ENCODE measurements around the gene RUVBL1. TPM values are rescaled to one million over a fixed set of nuclear protein-coding genes. Genes with fewer than 3 reads are reported as not detected.
A peak's percentile ranks its signal among the peaks of the same experiment; 100 is the strongest.

The RUVBL1 gene
- total and polyA plus RNA-seq, 4 experiments from 2014 or later = 26.6 to 71.4 (median 46.9) TPM

DNA sequence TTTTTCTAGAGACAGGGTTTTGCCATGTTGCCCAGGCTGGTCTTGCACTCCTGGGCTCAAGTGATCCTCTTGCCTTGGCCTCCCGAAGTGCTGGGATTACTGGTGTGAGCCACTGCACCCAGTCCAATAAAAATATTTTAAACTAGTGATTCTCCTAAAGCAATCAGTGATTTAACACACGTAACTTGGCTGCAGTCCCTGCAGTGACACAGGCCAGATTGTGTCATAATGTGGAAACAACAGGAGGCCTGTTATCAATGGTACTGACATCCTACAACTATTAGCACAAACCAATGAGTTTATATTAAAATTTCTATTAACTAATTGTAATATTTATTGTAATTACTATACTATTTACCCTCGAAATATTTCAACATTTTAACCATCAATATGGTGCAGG, 73.0 kb downstream of the RUVBL1 start:
- H3K4me1 Mint-ChIP-seq = peaks cover 32 to 48% (median 37%) of the 10 kb centered on the region in 4 donors
- CTCF ChIA-PET (ENCODE audit: partially characterized antibody) = no interaction called here
- H3K27ac Mint-ChIP-seq = peak overlapping the region in 2 of 7 donors; percentile 91 to 94

DNA sequence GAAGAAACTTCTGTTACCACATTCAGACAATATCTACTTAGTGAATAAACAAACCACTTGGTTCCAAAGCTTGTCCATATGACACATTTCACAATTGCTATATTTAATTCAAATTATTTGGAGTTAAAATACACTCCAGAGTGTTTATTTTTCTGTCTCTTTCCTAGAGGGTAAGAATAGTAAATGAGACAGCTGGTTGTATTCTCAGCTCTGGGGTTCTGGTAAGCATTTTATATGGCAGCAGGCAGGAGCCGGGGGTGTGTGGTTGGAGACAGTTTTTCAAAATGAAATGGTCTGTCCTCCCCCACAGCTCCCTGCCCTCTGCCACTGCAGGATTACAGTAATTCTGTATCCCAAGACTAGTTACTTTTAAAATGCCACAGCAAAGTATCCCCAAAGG, 82.3 kb downstream of the RUVBL1 start:
- peaks cover 1 to 14% of the 10 kb centered on the region in 2 donors for H3K27me3 Mint-ChIP-seq
- H3K4me3 Mint-ChIP-seq = no peak overlapping the region
- POLR2A ChIA-PET (ENCODE audit: partially characterized antibody) = interaction anchor here (1.1 kb wide), 1 partner anchor 10 kb away, joined by 4 read pairs; no protein-coding TSS in a partner anchor
- H3K4me1 Mint-ChIP-seq = no peaks in the 10 kb centered on the region
- no peaks in the 10 kb centered on the region for H3K9me3 Mint-ChIP-seq
- Histone ChIP-seq H3K4me1 (ENCODE audit: insufficient read depth, low read length) (no peaks in the 10 kb centered on the region), H3K4me3 (ENCODE audit: low read length in 2 of 2) (no peak overlapping the region), H3K9me3 (ENCODE audit: control insufficient read depth in 1 of 2, low read length in 2 of 2) (no peaks in the 10 kb centered on the region), H3K27me3 (ENCODE audit: insufficient read depth, low read length) (no peaks in the 10 kb centered on the region), H3K36me3 (ENCODE audit: insufficient read depth, low read length) (no peaks in the 10 kb centered on the region), H3K27ac (ENCODE audit: low read depth, low read length) (no peak overlapping the region)
- DNase-seq = no peak
- CTCF ChIA-PET (ENCODE audit: partially characterized antibody) = no interaction called here
- intact Hi-C loops (cut with micrococcal nuclease) = no loop called here
- H3K27ac Mint-ChIP-seq = no peak overlapping the region
- H3K36me3 Mint-ChIP-seq = no peaks in the 10 kb centered on the region

More for the DNA sequence above, 73.0 kb downstream of the RUVBL1 start:
- H3K36me3 ChIP-seq (ENCODE audit: insufficient read depth, low read length) = no peaks in the 10 kb centered on the region
- POLR2A ChIA-PET (ENCODE audit: partially characterized antibody) = interaction anchor here (1.2 to 2.6 kb wide), 2 partner anchors 25 to 62 kb away, joined by 3 to 8 read pairs; no protein-coding TSS in a partner anchor
- peaks cover 35% of the 10 kb centered on the region for H3K4me1 ChIP-seq (ENCODE audit: insufficient read depth, low read length)
- H3K9me3 Mint-ChIP-seq = peaks cover 0 to 3% (median 0%) of the 10 kb centered on the region in 8 donors
- DNase-seq = no peak
- intact Hi-C loops (cut with micrococcal nuclease) = loop anchor here (5.0 to 10.0 kb wide), 5 partner anchors 602 to 1576 kb away; partner anchors contain the start of genes ACAD9, IFT122, PLXNA1 and RPN1
- H3K27ac ChIP-seq (ENCODE audit: low read depth, low read length) = no peak overlapping the region
- no peaks in the 10 kb centered on the region for H3K27me3 ChIP-seq (ENCODE audit: insufficient read depth, low read length)
- peaks cover 0 to 6% of the 10 kb centered on the region in 2 donors for H3K27me3 Mint-ChIP-seq
- no peak overlapping the region for H3K4me3 ChIP-seq (ENCODE audit: low read length in 2 of 2)
- no peaks in the 10 kb centered on the region for H3K9me3 ChIP-seq (ENCODE audit: control insufficient read depth in 1 of 2, low read length in 2 of 2)
- peak overlapping the region in 4 of 8 donors; percentile 91 to 99 (median 96) for H3K4me3 Mint-ChIP-seq
- H3K36me3 Mint-ChIP-seq = peaks cover 6 to 36% of the 10 kb centered on the region in 2 donors

DNA sequence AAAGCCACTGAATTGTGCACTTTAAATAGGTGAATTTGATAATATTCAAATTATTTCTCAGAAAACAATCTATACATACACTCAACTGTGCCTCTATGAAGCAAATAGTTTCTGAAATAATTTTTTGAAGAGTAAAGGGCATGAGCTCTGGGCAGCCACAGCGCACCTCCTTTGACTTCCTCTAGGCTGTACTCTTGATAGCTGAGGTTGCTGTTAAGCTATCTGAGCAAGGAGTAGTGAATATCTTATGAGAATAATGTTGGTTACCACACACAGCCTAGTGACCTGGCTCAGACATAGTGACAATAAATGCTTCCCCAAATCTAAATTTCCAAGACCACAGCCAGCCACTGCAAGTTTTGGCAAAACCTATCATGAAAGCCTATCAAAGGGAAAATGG, 83.0 kb downstream of the RUVBL1 start:
- ChIA-PET CTCF (ENCODE audit: partially characterized antibody) (no interaction called here), POLR2A (ENCODE audit: partially characterized antibody) (interaction anchor here (1.1 kb wide), 1 partner anchor 11 kb away, joined by 4 read pairs; no protein-coding TSS in a partner anchor)
- Histone ChIP-seq H3K4me3 (ENCODE audit: low read length in 2 of 2) (no peak overlapping the region), H3K27ac (ENCODE audit: low read depth, low read length) (no peak overlapping the region), H3K9me3 (ENCODE audit: control insufficient read depth in 1 of 2, low read length in 2 of 2) (no peaks in the 10 kb centered on the region), H3K36me3 (ENCODE audit: insufficient read depth, low read length) (no peaks in the 10 kb centered on the region), H3K27me3 (ENCODE audit: insufficient read depth, low read length) (no peaks in the 10 kb centered on the region), H3K4me1 (ENCODE audit: insufficient read depth, low read length) (no peaks in the 10 kb centered on the region)
- Mint-ChIP-seq H3K4me1 (no peaks in the 10 kb centered on the region), H3K4me3 (no peak overlapping the region), H3K27ac (no peak overlapping the region), H3K9me3 (no peaks in the 10 kb centered on the region), H3K27me3 (peaks cover 1 to 9% of the 10 kb centered on the region in 2 donors), H3K36me3 (no peaks in the 10 kb centered on the region)
- intact Hi-C loops (cut with micrococcal nuclease) = no loop called here
- DNase-seq = no peak

DNA sequence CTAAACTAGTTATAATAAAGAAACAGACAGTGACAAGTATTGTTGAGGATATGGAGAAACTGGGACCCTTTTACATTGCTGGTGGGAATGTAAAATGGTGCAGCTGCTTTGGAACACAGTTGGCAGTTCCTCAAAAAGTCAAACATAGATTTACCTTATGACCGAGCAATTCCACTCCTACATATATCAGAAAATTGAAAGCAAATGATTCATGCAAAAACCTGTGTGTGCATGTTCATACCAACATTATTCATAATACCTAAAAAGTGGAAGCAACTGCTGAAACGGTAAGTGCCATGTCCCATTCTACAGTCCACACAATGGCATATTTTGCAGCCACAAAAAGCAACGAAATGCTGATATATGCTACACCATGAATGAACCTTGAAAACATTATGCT, 83.6 kb downstream of the RUVBL1 start:
- Mint-ChIP-seq H3K9me3 (no peaks in the 10 kb centered on the region), H3K4me1 (no peaks in the 10 kb centered on the region), H3K27me3 (peaks cover 1 to 7% of the 10 kb centered on the region in 2 donors), H3K27ac (no peak overlapping the region), H3K4me3 (no peak overlapping the region), H3K36me3 (no peaks in the 10 kb centered on the region)
- Histone ChIP-seq H3K9me3 (ENCODE audit: control insufficient read depth in 1 of 2, low read length in 2 of 2) (no peaks in the 10 kb centered on the region), H3K27me3 (ENCODE audit: insufficient read depth, low read length) (no peaks in the 10 kb centered on the region), H3K27ac (ENCODE audit: low read depth, low read length) (no peak overlapping the region), H3K4me3 (ENCODE audit: low read length in 2 of 2) (no peak overlapping the region), H3K36me3 (ENCODE audit: insufficient read depth, low read length) (no peaks in the 10 kb centered on the region), H3K4me1 (ENCODE audit: insufficient read depth, low read length) (no peaks in the 10 kb centered on the region)
- POLR2A ChIA-PET (ENCODE audit: partially characterized antibody) = no interaction called here
- intact Hi-C loops (cut with micrococcal nuclease) = no loop called here
- CTCF ChIA-PET (ENCODE audit: partially characterized antibody) = no interaction called here
- DNase-seq = no peak

DNA sequence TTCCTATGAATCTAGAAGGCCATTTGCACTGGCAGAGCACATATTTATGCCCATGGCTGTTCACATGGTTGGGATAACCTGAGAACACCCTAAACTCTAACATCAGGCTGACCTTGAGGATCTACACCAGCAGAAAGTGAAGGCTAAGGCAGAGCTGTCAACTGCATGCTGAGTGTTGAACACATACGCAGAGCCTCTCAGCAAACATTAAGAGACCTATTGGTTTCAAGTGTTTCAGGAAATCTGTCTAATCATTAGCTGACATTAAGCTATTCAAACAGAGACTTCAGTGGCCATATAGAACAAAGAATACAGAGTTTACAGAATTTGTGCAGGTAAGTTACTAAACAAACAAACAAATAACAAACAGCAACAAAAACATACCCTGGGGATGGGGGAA, 87.5 kb downstream of the RUVBL1 start:
- Histone ChIP-seq H3K27me3 (ENCODE audit: insufficient read depth, low read length) (no peaks in the 10 kb centered on the region), H3K36me3 (ENCODE audit: insufficient read depth, low read length) (no peaks in the 10 kb centered on the region), H3K4me3 (ENCODE audit: low read length in 2 of 2) (no peak overlapping the region), H3K27ac (ENCODE audit: low read depth, low read length) (no peak overlapping the region), H3K4me1 (ENCODE audit: insufficient read depth, low read length) (no peaks in the 10 kb centered on the region), H3K9me3 (ENCODE audit: control insufficient read depth in 1 of 2, low read length in 2 of 2) (no peaks in the 10 kb centered on the region)
- Mint-ChIP-seq H3K27ac (no peak overlapping the region), H3K4me3 (no peak overlapping the region), H3K27me3 (peaks cover 5 to 7% of the 10 kb centered on the region in 2 donors), H3K4me1 (no peaks in the 10 kb centered on the region), H3K9me3 (peaks cover 0 to 1% (median 0%) of the 10 kb centered on the region in 8 donors), H3K36me3 (no peaks in the 10 kb centered on the region)
- CTCF ChIA-PET (ENCODE audit: partially characterized antibody) = no interaction called here
- intact Hi-C loops (cut with micrococcal nuclease) = no loop called here
- POLR2A ChIA-PET (ENCODE audit: partially characterized antibody) = no interaction called here
- no peak for DNase-seq

DNA sequence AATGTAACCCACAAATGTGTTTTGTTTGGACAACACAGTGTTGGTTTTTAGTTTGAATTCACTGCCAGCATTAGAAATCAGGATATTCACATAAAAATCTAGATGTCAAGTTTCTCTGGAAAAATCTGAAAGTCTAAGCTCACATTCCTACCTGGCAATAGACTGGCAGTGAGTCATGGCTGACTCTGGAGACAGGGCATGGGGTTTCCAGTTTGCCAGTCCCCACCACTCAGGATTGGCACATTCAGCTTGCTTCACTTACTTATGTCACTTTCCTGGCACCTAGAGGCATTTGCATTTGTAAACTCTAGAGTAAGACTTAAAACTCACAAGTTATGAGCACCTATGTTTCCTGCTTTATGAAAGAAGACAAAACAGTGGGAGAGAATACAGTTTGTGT, 90.5 kb downstream of the RUVBL1 start:
- Mint-ChIP-seq H3K27ac (no peak overlapping the region), H3K9me3 (peaks cover 0 to 1% (median 0%) of the 10 kb centered on the region in 8 donors), H3K4me3 (no peak overlapping the region), H3K27me3 (peaks cover 5 to 7% of the 10 kb centered on the region in 2 donors), H3K4me1 (no peaks in the 10 kb centered on the region), H3K36me3 (no peaks in the 10 kb centered on the region)
- ChIA-PET CTCF (ENCODE audit: partially characterized antibody) (no interaction called here), POLR2A (ENCODE audit: partially characterized antibody) (no interaction called here)
- DNase-seq = no peak
- Histone ChIP-seq H3K27ac (ENCODE audit: low read depth, low read length) (no peak overlapping the region), H3K4me1 (ENCODE audit: insufficient read depth, low read length) (no peaks in the 10 kb centered on the region), H3K4me3 (ENCODE audit: low read length in 2 of 2) (no peak overlapping the region), H3K9me3 (ENCODE audit: control insufficient read depth in 1 of 2, low read length in 2 of 2) (no peaks in the 10 kb centered on the region), H3K36me3 (ENCODE audit: insufficient read depth, low read length) (no peaks in the 10 kb centered on the region), H3K27me3 (ENCODE audit: insufficient read depth, low read length) (no peaks in the 10 kb centered on the region)
- intact Hi-C loops (cut with micrococcal nuclease) = no loop called here

Data from CD4-positive, alpha-beta memory T cell (primary cell).